Coronary artery (tissue), 2 donors: ENCODE data around the gene SELENON.

Experiments
- DNase-seq: peaks from one replicate; pipeline ENCODE4 v3.0.0-alpha.2; 2017; ENCODE audit warnings: low spot score
- H3K27ac ChIP-seq, 2 donors: fragments of 200-600 bp; sonication (generic); one replicate each; pipeline ENCODE4 v1.5.1; 2016 to 2019
- H3K4me3 ChIP-seq: fragments of 200-600 bp; sonication (generic); 2 replicates; pipeline ENCODE4 v1.5.1; 2016; ENCODE audit warnings: mild to moderate bottlenecking, moderate library complexity
- CTCF ChIP-seq: fragments of 200-600 bp; sonication (generic); IDR thresholded peaks from one replicate; pipeline ENCODE4 v1.5.1; 2019; ENCODE audit warnings: antibody characterized with exemption

SELENON gene

GRCh38 chr1:25844536-25845337 lies 44.7 kb downstream of the SELENON start:
- no peak overlapping the region for H3K4me3 ChIP-seq
- no peak for DNase-seq
- no peak for TF ChIP-seq CTCF
- no peak overlapping the region for H3K27ac ChIP-seq

- no peak overlapping the region for H3K27ac ChIP-seq
- no peak for TF ChIP-seq CTCF
- no peak for DNase-seq
- no peak overlapping the region for H3K4me3 ChIP-seq
Measured at GRCh38 chr1:25845664-25846063, 45.7 kb downstream of the SELENON start.

- no peak overlapping the region for H3K4me3 ChIP-seq
- no peak for DNase-seq
- no peak for TF ChIP-seq CTCF
- no peak overlapping the region for H3K27ac ChIP-seq
Measured at GRCh38 chr1:25847929-25848328, 47.9 kb downstream of the SELENON start.

GRCh38 chr1:25848531-25848930 lies 48.5 kb downstream of the SELENON start:
- DNase-seq = no peak
- TF ChIP-seq CTCF = no peak
- H3K27ac ChIP-seq = no peak overlapping the region
- H3K4me3 ChIP-seq = no peak overlapping the region

GRCh38 chr1:25854554-25854953 lies 54.6 kb downstream of the SELENON start:
- Histone ChIP-seq H3K27ac (no peak overlapping the region), H3K4me3 (no peak overlapping the region)
- no peak for TF ChIP-seq CTCF
- DNase-seq = no peak

GRCh38 chr1:25856856-25857255 lies 56.9 kb downstream of the SELENON start:
- Histone ChIP-seq H3K27ac (no peak overlapping the region), H3K4me3 (no peak overlapping the region)
- TF ChIP-seq CTCF = no peak
- DNase-seq = no peak

- no peak overlapping the region for H3K27ac ChIP-seq
- DNase-seq = no peak
- no peak for TF ChIP-seq CTCF
- peak overlapping the region; percentile 61 for H3K4me3 ChIP-seq
Measured at GRCh38 chr1:25858494-25858893, 58.5 kb downstream of the SELENON start.
